Esophagus squamous epithelium (tissue), 4 donors: ENCODE measurements around the gene LACTBL1.
"Not testable (repeated sequence)": the region's sequence is repeated elsewhere in the genome, so short reads cannot be mapped to it uniquely, and the experiment has no call there.

Experiments
- CTCF ChIP-seq, 6 experiments: fragments of 450-650 bp in 4 of 6; fragments of 200-600 bp in 2 of 6; sonication (generic) in 2 of 6; IDR thresholded peaks; one replicate each; pipeline ENCODE4 v1.5.1; 2016 to 2019; ENCODE audit warnings: antibody characterized with exemption in 6 of 6, mild to moderate bottlenecking in 4 of 6, moderate library complexity in 4 of 6
- POLR2A ChIP-seq, 4 donors: fragments of 450-650 bp; IDR thresholded peaks; one replicate each; pipeline ENCODE4 v1.6.1; 2017; ENCODE audit warnings: antibody characterized with exemption in 4 of 4, mild to moderate bottlenecking in 4 of 4, moderate library complexity in 3 of 4

GRCh38 chr1:23000133-23000532, 27.5 kb upstream of the LACTBL1 start:
- not testable (repeated sequence) for TF ChIP-seq CTCF, POLR2A (IDR thresholded peaks at IDR 0.05)
